A549 (cell line): ENCODE data around the gene CAPN9. TPM values are rescaled to one million over a fixed set of nuclear protein-coding genes. Genes with fewer than 3 reads are reported as not detected.

Source experiments
- ATAC-seq, 2 experiments: fragments of 200-7000 bp in 1 of 2; fragments of >200 bp in 1 of 2; cut with Nextera tagmentation in 1 of 2; cut with Tn5 transposase in 1 of 2; 3 replicates each; pipeline versions ENCODE4 v1.8.0 to v1.9.1; 2018 to 2020; ENCODE audit warnings: mild to moderate bottlenecking in 1 of 2, moderate library complexity in 1 of 2
- CTCF ChIA-PET: fragments of 300-600 bp; sonication (Branson Sonifier 250); formaldehyde crosslinking; extraction: SDS; loops from one replicate; lab custom pipeline; 2021; ENCODE audit warnings: antibody characterized with exemption, inconsistent platforms; lab: Yijun Ruan, JAX
- POLR2A ChIA-PET: fragments of 350-600 bp; formaldehyde crosslinking; extraction: SDS; loops from one replicate; lab custom pipeline; 2021; ENCODE audit warnings: antibody characterized with exemption, inconsistent platforms; lab: Yijun Ruan, JAX
- DNase-seq, 2 experiments: peaks; one replicate each; pipeline versions ENCODE4 v3.0.0 to v3.0.0-alpha.2; 2011 to 2016; ENCODE audit warnings: low read depth in 1 of 2, low spot score in 1 of 2
- FAIRE-seq: peaks from 2 replicates; lab custom pipeline; 2011; peaks lifted over from hg19 to GRCh38; lab: Jason Lieb, UNC
- H3K27ac ChIP-seq, 2 experiments: fragments of >200 bp; sonication (Bioruptor Twin); formaldehyde crosslinking; 3 replicates each; pipeline ENCODE4 v1.5.1; 2016 to 2017
- H3K4me1 ChIP-seq: fragments of >200 bp; sonication (Bioruptor Twin); formaldehyde crosslinking; 3 replicates; pipeline ENCODE4 v1.6.1; 2016
- H3K4me2 ChIP-seq: fragments of >200 bp; sonication (Bioruptor Twin); formaldehyde crosslinking; 3 replicates; pipeline ENCODE4 v1.6.1; 2016
- H3K4me3 ChIP-seq: fragments of >200 bp; sonication (Bioruptor Twin); formaldehyde crosslinking; 3 replicates; pipeline ENCODE4 v1.5.1; 2016
- H3K9me3 ChIP-seq: fragments of >200 bp; sonication (Bioruptor Twin); formaldehyde crosslinking; 3 replicates; pipeline ENCODE4 v1.6.1; 2016
- ATOH8 ChIP-seq: fragments of 250-450 bp; sonication (Bioruptor Pico); IDR thresholded peaks from 2 replicates; pipeline ENCODE4 v1.5.0; 2020; ENCODE audit warnings: low read depth, mild to moderate bottlenecking, moderate library complexity
- BCL3 ChIP-seq: fragments of >200 bp; sonication (Bioruptor Twin); formaldehyde crosslinking; IDR thresholded peaks from 3 replicates; pipeline ENCODE4 v1.6.1; 2016
- CBX8 ChIP-seq: fragments of 200-600 bp; sonication (generic); IDR thresholded peaks from 2 replicates; pipeline ENCODE4 v1.6.1; 2016
- CHD2 ChIP-seq: fragments of 150-350 bp; IDR thresholded peaks from 2 replicates; pipeline ENCODE4 v1.6.1; 2014; ENCODE audit warnings: low read length; ENCODE audit not compliant: partially characterized antibody
- ESRRA ChIP-seq: fragments of 150-350 bp; IDR thresholded peaks from 2 replicates; pipeline ENCODE4 v1.6.1; 2014; ENCODE audit warnings: mild to moderate bottlenecking, low read length, borderline replicate concordance
- FOSL2 ChIP-seq, 2 experiments: fragments of 450-650 bp in 1 of 2; fragments of >200 bp in 1 of 2; sonication (Bioruptor Twin) in 1 of 2; formaldehyde crosslinking; IDR thresholded peaks; 2 replicates each; pipeline versions ENCODE4 v1.5.0 to v1.6.1; 2016 to 2020; ENCODE audit warnings: mild to moderate bottlenecking in 1 of 2, moderate library complexity in 1 of 2
- HDAC2 ChIP-seq: fragments of 200-600 bp; sonication (generic); IDR thresholded peaks from 2 replicates; pipeline ENCODE4 v1.6.1; 2016
- HOXB13 ChIP-seq: fragments of 250-450 bp; sonication (Bioruptor Pico); IDR thresholded peaks from 2 replicates; pipeline ENCODE4 v1.5.0; 2020; ENCODE audit warnings: low read depth, mild to moderate bottlenecking, moderate library complexity
- HOXB5 ChIP-seq: fragments of 250-450 bp; sonication (Bioruptor Pico); IDR thresholded peaks from 2 replicates; pipeline ENCODE4 v1.5.0; 2020; ENCODE audit warnings: mild to moderate bottlenecking, moderate library complexity
- JUN ChIP-seq, 2 experiments: fragments of >200 bp; sonication (Bioruptor Twin); formaldehyde crosslinking; IDR thresholded peaks; 2 replicates in 1 of 2; 3 replicates in 1 of 2; pipeline ENCODE4 v1.6.1; 2016 to 2017
- MAFK ChIP-seq: fragments of 450-650 bp; IDR thresholded peaks from 2 replicates; pipeline ENCODE4 v1.6.1; 2014; ENCODE audit not compliant: partially characterized antibody
- NFE2L2 ChIP-seq: fragments of 150-350 bp; conservative IDR thresholded peaks from 2 replicates; pipeline ENCODE4 v1.6.1; 2014; ENCODE audit warnings: low read length
- PBX3 ChIP-seq: IDR thresholded peaks from 2 replicates; pipeline ENCODE4 v1.6.1; 2012
- REST ChIP-seq: fragments of 200-600 bp; sonication (generic); IDR thresholded peaks from 2 replicates; pipeline ENCODE4 v1.6.1; 2016; ENCODE audit warnings: antibody characterized with exemption, mild to moderate bottlenecking, moderate library complexity
- WGBS: methylation state at CpG from one replicate; pipeline ENCODE4 v1.1.6; 2017; ENCODE audit errors: missing lambda C conversion rate; 5-methylcytosine and 5-hydroxymethylcytosine counted together
- polyA plus RNA-seq, 4 experiments: library from polyadenylated mRNA; depleted of rRNA in 3 of 4; stranded (reverse); fragments of >200 nt; fragmentation: RNase III in 1 of 4; extraction: RNeasy Plus Mini Kit Qiagen cat#74134 plus additional on column Dnase treatment in 1 of 4; gene quantifications; 2 replicates in 3 of 4; 3 replicates in 1 of 4; pipeline ENCODE4 v1.2.3, GENCODE V29; 2011 to 2017
- TF ChIP-seq, protein P1 (sequence below): fragments of >200 bp; sonication (Bioruptor Twin); formaldehyde crosslinking; IDR thresholded peaks from 2 replicates; pipeline ENCODE4 v1.6.1; 2016
- TF ChIP-seq, protein P2 (sequence below): fragments of >200 bp; sonication (Bioruptor Twin); formaldehyde crosslinking; IDR thresholded peaks from 3 replicates; pipeline ENCODE4 v1.5.1; 2016

CAPN9 gene
- polyA plus RNA-seq, 2 of the 4 experiments (the other 2 are of a cell fraction), result not detected

GRCh38 chr1:230831771-230832170 is 84.6 kb downstream of the CAPN9 start (continued):
- no peak for TF ChIP-seq PBX3
- TF ChIP-seq BCL3, result no peak

- DNase-seq (no peak), FAIRE-seq (no peak), ATAC-seq (no peak)
- H3K9me3 ChIP-seq, result no peaks in the 10 kb centered on the region
- no peak overlapping the region for H3K27ac ChIP-seq
- H3K4me1 ChIP-seq, result no peaks in the 10 kb centered on the region
- 93% methylated on average over 1 of the region's 1 CpG for WGBS
- ChIA-PET POLR2A (no interaction called here), CTCF (interaction anchor here (0.7 to 1.2 kb wide), 2 partner anchors 34 to 37 kb away, joined by 3 read pairs; no protein-coding TSS in a partner anchor)
- no peak overlapping the region for H3K4me2 ChIP-seq
- no peak for TF ChIP-seq CHD2
- no peak for TF ChIP-seq MAFK
- no peak for TF ChIP-seq NFE2L2
- TF ChIP-seq, protein P1, sequence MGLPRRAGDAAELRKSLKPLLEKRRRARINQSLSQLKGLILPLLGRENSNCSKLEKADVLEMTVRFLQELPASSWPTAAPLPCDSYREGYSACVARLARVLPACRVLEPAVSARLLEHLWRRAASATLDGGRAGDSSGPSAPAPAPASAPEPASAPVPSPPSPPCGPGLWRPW, result no peak
- TF ChIP-seq CBX8, result no peak
- no peak for TF ChIP-seq HOXB13
- TF ChIP-seq, protein P2, sequence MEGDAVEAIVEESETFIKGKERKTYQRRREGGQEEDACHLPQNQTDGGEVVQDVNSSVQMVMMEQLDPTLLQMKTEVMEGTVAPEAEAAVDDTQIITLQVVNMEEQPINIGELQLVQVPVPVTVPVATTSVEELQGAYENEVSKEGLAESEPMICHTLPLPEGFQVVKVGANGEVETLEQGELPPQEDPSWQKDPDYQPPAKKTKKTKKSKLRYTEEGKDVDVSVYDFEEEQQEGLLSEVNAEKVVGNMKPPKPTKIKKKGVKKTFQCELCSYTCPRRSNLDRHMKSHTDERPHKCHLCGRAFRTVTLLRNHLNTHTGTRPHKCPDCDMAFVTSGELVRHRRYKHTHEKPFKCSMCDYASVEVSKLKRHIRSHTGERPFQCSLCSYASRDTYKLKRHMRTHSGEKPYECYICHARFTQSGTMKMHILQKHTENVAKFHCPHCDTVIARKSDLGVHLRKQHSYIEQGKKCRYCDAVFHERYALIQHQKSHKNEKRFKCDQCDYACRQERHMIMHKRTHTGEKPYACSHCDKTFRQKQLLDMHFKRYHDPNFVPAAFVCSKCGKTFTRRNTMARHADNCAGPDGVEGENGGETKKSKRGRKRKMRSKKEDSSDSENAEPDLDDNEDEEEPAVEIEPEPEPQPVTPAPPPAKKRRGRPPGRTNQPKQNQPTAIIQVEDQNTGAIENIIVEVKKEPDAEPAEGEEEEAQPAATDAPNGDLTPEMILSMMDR, result no peak
- no peak for TF ChIP-seq HOXB5 (CRISPR knock-in tag)
- no peak for TF ChIP-seq ATOH8 (CRISPR knock-in tag)
- no peak overlapping the region for H3K4me3 ChIP-seq
Observed at GRCh38 chr1:230832476-230832875, 85.3 kb downstream of the CAPN9 start.

DNA sequence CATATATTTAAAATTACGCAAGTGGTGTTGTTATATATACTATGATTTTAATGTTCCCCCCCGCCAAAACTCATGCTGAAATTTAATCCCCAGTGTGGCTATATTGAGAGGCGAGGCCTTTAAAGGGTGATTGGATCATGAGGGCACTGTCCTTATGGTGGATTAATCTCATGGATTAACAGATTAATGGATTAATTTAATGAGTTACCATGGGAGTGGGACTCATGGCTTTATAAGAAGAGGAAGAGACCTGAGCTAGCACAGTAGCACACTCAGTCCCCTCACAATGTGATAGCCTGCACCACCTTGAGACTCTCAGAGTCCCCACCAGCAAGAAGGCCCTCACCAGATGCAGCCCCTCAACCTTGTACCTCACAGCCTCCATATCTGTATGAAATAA is 86.3 kb downstream of the CAPN9 start:
- no peak for TF ChIP-seq REST
- no peak for TF ChIP-seq HOXB13
- TF ChIP-seq ESRRA, result no peak
- TF ChIP-seq, protein P1, result no peak
- TF ChIP-seq JUN (IDR thresholded peaks at IDR 0.05), result no peak
- TF ChIP-seq HDAC2, result no peak
- no peak for TF ChIP-seq FOSL2 (IDR thresholded peaks at IDR 0.05)
- no peak for TF ChIP-seq FOSL2 (CRISPR knock-in tag; IDR thresholded peaks at IDR 0.05)
- TF ChIP-seq, all 56 proteins: peak for 0
- DNase-seq (no peak), ATAC-seq (no peak), FAIRE-seq (no peak)
- no peak overlapping the region for H3K4me3 ChIP-seq
- H3K4me2 ChIP-seq, result no peak overlapping the region
- H3K4me1 ChIP-seq, result no peaks in the 10 kb centered on the region
- no peak overlapping the region for H3K27ac ChIP-seq
- no peaks in the 10 kb centered on the region for H3K9me3 ChIP-seq
- ChIA-PET POLR2A (no interaction called here), CTCF (interaction anchor here (1.3 kb wide), 1 partner anchor 36 kb away, joined by 3 read pairs; no protein-coding TSS in a partner anchor)
- 93% methylated on average over 3 of the region's 3 CpGs for WGBS
